CD4-positive, alpha-beta T cell treated with Interleukin-6 for 4 hours (primary cell): ENCODE data around the gene MBD2.

ENCODE experiments used
- DNase-seq: peaks from one replicate; pipeline ENCODE4 v3.0.0-alpha.2; 2020; ENCODE audit warnings: mixed read lengths

MBD2 gene

DNA sequence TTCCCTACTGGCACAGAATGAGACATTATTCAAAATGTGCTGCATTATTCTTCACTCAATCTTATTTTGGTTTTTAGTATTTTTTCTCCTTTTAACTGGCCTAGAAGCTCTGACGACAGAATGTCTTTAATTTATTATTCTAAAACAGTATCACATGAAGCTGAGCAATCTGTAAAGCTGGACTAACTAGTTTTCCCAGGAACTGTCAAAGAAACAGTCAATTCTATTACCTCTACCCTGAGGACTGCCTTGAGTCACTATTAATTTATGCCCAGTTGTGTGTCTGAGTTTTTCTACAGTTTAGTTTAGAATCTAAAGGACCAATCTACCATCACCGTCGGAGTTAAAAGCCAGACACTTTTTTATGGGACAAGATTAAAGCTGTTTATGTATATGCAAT is 31.6 kb downstream of the MBD2 start:
- DNase-seq: no peak

DNA sequence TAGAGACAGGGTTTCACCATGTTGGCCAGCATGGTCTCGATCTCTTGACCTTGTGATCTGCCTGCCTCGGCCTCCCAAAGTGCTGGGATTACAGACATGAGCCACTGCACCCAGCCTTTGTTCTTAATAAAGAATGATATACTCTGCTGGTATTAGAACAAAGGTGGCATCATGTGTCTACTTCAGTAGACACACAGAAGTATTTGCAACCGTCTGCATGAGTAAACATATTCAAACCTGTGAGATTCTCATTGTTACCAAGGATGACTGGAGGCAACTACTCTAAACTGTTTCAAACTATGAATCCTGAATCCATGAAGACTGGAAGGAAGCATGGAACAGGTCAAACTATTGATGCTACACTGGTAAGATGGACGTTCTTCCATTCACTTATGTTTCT is 32.1 kb downstream of the MBD2 start:
- DNase-seq: no peak

DNA sequence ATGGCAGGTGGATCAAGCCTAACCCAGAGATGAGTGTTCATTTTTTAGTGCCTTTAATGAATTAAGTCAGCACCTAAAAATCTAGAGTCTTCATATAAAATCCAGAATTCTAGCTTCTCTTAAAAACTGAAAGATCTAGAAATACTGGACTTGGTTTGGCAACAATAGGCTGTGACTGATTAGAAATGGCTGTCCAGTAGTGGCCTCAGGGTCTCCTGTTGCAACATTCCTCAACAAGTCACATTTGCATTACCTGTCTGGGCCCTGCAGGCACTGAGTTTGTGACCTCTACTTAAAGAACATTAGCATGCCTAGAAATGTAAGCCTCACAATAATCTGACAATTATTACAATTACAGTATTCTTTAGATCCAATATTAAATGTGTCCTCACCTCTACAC is 33.1 kb downstream of the MBD2 start:
- no peak for DNase-seq

DNA sequence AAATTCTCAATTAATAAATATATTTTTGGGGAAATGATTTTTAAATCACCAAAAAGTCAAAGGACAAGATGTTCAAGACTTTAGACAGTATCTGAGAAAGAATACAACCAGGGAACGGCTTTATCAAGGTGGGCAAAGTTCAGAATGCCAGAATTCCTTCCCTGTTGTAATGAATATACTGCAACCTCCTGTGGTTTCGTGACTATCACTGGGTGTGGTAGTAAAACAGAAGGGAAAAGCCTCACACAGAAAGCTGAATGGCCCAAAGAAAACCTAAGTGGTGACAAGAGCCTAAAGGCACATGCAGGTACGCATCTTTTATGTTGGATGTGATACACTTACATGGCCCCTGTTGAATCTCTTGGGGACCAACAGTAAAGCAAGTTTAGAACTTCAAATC is 37.1 kb downstream of the MBD2 start:
- no peak for DNase-seq

DNA sequence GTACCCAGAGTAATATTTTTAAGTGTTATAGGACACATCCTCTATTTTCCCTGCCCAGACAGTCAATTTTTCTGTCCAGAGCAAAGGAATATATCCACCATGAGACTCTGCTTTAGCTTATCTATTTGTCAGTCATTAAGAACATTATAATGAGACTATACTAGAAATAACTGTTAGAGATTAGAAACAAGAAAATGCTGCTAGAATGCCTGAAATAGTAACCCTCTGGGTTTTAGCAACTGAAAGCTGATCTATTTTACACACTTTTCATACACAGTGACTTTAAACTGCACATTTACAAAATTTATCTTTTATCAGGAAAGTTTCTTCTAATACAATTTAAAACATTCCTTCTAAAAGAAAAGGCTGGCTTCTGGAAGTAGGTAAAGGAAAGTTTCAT is 39.6 kb downstream of the MBD2 start:
- no peak for DNase-seq

DNA sequence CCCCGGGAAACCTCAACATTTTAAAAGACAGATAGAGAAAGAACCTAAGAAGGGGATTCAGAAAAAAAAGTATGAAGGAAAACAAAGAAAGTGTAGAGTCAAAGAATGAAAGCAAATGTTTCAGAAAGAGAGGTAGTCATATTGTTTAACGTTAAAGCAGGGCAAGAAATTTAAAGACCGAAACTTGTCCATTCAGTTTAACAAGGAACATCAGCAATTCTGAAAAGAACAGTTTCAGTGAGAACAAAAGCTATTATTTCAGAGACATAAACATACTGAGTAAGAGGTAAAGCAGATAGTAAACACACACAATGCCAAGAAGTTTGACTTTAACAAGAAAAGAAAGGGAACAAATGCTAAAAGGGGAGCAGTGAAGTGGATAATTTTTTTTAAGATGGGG is 41.1 kb downstream of the MBD2 start:
- no peak for DNase-seq

DNA sequence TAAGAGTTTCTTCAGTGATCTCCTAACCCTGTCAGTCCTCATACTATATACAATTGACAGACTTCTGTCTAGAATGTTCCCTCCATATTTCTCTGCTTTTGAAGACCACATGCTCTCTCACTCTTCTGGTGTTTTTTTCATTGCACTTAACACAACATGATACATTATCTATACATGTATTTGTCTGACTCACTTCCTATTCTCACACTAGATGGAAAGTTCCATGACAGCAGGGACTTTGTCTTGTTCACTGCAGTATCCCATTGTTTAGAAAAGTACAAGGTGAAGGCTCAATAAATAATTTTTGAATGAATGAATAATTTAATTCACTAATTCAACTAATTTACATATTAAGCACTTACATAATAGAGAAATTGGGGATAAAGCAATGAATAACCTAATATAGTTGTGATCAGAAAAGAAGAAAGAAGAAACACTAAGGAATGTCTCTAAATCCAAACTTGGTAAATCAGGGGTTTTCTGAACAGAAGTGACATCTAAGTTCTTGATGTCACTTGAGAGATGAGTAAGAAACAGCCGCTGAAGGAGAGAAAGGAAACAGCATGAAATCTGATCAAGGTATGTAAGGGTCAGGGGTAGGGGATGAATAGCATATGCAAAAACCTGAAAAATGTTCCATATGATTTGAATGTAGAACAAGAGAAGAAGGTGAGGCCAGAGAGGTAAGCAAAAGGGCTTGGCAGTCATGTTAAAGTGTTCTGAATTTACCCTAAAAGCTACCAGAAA is 42.4 kb downstream of the MBD2 start:
- no peak for DNase-seq

DNA sequence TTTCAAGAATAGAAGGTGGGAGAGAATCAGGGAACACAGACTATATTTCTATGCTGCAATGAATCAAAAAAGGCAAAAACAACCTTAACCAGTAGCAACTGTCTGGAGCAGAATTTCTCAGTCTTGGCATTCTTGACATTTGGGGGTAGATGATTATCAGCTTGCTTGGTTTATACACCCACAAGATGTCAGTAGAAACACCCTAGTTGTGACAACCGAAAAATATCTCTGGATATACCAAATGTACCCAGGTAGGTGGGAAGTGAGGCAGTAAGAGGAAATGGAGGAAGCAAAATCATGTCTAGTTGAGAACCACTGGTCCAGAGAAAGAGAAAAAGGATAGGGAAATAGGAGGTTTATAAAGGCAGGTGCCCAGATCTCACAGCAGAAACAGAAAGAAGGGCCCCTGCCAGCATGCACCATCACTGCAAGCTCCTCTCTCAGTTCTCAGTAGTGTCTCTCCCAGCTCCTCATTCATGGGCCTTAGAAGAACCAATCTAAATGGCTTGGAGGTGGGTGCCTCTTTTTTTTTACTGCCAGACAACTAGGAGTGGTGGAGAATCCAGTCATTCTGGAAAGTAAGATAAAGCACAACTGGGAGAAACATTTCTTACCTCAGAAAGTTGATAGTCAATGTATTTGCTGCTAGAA is 50.4 kb downstream of the MBD2 start:
- no peak for DNase-seq

DNA sequence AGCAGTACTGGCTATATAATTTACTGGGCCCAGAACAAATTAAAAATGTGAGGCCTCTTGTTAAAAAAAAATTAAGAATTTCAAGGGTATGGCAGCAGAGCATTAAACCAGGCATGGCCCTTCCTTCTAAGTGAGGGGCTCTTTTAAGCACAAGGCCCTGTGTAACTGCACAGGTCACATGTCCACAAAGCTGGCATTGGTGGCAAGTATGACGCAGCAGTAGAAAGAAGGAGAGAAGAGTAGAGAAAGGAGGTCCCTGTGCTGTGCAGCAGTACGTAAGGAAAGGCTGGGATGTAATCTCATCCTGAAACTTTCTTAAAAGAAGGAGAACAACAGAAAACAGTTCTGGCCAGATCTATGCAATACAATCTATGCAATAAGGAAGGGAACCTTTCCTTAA is 51.2 kb downstream of the MBD2 start:
- DNase-seq: no peak

DNA sequence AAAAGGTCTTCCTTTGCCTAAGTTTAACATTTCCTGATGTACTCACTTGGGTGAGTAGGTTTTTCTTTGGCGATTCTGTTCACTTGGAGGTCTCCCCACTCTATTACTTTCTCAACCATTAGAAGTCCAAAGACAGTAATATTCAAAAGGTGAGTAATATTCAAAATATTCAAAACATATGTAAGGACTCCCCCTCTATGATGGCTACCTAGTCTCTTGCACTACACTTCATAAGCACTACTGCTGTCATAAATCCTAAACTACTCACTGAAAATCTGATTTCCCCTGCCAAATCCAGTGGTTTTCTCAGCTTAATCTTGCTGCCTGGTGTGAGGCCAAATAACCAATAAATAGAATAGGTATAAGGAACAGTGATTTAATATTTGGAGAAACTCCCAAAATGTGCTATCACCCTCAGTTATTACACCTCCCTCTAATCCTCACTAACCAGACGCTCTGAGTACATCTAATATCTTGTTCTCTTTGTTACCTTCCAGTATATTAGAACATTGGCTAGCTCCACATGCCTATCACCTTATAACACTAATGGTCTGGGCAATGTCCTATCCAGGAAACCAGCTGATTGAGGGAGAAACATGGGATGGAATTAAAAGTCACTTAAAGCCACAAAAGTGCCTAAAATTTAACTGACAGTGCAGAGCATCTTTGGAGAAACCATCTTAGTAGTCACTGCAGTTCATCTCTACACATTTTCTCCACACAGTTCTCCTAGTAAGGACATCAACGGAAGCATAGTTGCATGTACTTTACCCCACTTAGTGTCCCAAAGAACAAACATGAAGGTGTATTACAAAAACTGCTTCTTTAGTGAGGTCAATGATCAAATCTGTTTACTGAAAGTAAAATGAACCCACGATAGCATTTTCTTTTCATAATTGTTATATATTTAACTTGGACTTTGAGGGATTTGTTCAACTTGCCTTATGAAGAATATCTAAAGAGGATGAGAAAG is 54.8 kb downstream of the MBD2 start:
- DNase-seq: no peak

DNA sequence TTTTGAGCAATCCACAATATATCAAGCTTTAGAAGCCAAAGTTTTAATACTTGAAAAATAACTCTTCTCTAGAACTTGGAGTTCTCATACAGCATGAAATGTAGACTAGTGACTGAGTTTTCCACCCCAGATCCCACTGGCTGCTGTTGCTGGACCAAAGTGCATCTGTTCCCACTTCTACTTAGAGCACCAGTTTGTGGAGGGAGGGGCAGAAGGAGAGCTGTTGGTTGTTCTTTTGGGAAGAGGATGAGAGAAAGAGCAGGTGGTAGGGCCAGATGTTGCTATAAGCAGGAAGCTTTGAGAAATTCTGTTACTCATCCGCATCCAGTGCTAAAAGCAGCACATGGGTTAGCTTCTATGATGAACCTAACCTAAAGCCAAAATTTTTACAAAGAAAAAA is 59.0 kb downstream of the MBD2 start:
- no peak for DNase-seq

DNA sequence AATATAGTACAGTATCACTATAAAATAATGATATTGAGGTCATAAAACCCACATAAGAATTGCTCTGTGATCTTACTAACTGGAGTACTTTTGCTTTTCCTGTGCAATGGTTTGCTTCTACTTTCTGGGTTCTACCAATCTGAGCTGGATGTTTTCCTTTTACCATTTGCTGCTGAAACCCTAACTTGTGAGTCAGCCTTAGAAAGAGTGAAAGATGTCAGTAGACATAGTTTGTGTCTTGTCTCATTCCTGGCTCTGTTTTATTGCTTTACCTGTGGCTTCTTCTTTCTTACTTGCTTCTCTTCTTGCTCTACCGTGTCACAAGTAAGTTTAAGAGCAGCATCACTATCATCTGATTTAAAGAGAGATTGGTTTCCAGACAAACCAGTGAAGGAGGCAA is 61.0 kb downstream of the MBD2 start:
- DNase-seq: no peak

DNA sequence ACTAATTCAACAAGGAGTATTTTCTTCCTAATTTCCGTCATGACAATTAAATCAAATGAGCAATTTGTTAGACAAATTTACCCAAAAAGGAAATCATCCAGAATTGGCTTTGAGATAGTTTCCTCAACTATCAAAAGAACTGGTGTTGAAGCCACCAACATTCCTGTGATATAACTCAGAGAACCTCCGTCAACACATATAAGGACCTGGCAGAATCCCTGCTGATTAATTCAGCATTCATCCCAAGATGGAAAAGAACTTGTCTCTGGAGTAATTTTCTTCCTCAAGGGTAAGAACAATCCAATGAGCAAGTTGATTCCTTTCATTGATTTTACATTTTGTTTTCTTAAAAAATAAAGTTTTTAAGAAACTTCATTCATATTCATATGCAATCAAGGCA is 62.0 kb downstream of the MBD2 start:
- no peak for DNase-seq

DNA sequence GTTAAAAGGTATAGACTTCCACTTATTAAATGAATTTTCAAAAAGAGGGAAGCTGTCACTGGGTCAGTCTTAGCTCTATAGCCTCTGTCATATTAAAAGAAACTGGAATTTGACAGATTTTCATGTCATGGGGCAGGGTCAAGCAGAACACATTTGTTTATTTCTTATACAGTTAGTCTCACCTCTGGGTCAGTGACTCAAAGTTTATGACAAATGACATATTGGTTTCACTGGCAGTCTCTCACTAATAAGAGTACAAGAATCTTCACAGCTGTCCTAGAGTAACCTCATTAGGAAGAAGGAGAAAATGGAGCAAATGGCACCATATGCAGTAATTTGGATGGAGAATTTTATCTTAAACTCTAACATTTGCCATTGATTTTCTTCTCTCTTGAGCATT is 63.2 kb downstream of the MBD2 start:
- no peak for DNase-seq

DNA sequence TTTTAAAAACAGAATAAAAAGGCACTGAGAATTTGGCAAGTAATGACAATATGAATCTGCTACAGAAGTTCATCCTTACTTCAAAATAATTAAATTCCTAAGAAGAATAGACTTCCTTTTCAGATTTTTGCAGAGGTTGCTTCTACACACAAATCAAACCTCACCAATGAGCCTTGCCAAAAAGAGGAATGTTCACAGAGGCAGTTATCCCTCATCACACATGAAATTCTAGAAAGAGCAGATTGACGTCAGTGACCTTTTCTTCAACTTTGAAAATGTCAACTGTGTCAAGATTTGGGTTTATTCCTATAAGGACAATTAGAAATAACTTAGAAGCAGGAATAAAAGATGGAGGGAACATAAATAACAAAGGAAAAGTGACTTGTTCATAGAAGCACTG is 64.6 kb downstream of the MBD2 start:
- DNase-seq: no peak

DNA sequence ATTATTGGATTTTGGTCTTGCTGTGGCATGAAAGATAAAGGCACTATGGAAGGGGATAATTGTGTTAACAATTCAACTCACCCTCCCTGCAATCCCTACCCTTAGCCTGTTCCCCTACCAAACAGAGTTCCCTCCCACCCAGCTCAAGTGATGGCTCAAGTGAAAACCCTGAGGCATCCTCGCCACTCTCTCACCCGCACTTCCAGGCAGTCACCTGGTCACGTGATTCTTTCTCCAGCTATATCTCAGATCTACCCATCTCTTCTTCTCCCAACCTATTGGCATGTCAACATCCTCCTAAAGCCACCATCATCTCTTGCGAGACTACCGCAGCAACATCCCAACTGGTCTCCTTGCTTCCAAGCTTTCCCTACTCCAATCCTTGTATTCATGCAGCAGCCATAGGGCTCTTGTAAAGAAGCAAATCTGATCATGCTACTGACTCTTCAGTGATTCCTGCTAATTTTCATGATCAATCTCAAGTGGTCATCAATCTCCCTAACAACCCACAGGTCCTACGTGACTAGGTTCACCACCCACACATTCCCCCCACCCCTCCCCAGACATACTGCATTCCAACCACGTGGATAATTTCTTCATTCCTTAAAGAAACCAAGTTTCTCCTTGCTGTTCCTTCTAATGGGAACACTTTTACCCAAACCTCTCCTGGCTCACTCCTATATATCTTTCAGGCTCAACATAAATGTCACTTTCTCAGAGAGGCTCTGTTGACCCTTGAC is 66.7 kb downstream of the MBD2 start:
- no peak for DNase-seq

DNA sequence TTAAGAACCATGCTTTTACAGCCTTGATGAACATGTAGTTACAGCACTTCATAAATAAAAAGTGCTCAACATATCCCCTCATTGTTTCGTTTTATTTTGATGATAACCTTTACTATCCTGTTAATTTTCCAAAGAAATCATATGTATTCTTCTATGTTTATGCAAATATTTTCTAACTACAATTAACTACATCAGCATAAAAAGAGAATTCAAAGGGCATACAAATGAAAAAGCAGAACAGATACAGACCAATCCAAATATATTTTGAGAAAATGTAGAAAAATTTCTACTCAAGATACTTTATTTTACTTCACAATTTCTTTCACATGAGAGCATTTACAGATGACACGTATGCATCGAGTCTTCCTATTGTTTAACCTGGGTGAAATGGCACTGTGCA is 69.1 kb downstream of the MBD2 start:
- DNase-seq: no peak

DNA sequence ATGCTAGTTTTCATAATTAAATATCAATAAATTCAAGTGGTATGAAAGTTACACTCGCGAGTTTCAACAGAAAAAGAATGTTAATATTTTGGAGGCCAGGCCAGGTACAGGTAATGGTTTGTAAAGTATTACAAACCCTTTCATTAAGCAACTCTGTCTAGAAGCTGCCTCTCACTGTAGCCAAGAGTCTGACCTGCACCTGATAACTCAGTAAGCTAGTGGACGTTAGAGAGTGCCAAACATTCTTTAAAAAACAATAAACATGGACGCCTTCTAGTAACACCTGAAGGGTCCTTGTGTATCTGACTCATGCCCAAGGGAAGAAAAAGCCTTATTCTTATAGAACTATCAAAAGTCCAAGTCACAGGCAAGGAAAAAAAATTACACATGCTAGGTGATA is 70.2 kb downstream of the MBD2 start:
- DNase-seq: no peak

DNA sequence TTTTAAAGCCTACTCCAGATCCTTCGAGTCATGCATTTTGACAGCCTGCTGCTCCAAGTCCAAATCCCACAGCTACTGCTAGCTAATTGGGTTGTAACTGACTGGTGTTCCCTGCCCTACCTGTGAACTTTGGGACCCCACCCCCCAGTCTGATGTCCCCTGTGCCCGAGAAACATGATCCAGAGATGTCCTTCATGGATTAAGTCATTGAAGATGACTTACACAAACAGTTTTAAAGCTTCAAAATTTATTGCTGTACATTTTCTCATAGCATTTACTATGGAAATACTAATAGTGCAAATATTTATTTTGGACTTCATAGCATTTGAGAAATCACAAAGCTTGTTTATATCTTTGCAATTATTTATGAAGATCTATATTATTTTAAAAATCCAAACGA is 73.1 kb downstream of the MBD2 start:
- DNase-seq: no peak

DNA sequence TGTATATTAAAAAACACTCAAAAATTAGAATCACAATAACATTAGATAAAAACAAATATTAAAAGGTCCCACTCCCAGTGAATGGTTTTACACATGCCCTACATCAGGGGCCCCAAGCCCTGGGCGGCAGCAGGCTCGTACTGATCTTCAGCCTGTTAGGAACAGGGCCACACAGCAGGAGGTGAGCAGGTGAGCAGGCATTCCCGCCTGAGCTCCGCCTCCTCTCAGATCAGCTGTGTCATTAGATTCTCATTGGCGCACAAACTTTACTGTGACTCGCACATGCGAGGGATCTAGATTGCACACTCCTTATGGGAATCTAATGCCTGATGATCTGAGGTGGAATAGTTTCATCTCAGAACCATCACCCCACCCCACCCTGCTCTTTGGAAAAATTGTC is 74.2 kb downstream of the MBD2 start:
- no peak for DNase-seq

DNA sequence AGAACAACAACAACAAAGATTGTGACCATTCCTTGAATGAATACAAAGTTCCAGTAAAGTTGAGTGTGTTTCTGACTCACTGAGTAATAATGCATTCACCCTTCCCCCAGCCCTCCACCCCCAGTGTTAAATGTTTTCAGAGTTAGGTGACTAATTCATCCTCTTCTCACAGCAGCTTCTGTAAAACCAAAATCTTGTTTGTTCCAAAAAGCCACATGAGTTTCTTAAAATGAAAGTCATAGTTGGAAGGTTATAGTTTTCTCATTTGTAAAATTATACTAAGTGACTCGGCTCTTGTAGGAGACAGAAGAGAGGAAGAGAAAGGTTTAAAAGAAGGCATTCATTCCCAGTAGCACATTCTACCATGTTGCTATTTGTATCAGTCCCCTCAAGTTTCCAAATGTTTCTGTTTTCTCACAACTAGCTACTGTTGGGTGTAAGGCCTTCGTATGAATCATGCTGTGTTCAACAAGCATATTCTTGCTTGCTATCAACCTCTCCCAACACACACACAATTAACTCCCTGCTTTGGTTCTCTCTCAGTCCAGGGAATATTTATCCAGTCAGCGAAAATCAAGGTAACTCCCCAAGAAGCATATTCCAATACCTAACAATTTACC is 75.3 kb downstream of the MBD2 start:
- peak; percentile 53 for DNase-seq

DNA sequence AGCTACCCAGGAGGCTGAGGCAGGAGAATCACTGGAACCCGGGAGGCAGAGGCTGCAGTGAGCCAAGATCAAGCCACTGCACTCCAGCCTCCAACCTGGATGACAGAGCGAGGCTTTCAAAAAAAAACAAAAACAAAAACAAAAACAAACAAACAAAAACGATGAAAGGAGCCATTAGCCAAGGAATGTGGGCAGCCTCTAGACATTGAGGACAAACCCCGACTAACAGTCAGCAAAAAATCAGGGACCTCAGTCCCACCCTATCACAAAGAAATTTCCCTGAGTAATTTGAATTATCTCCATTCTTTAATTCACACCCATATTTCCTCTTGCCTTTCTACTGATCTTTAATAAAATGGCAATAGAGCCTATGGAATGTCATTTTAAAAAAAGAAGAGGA is 75.8 kb downstream of the MBD2 start:
- DNase-seq: no peak

DNA sequence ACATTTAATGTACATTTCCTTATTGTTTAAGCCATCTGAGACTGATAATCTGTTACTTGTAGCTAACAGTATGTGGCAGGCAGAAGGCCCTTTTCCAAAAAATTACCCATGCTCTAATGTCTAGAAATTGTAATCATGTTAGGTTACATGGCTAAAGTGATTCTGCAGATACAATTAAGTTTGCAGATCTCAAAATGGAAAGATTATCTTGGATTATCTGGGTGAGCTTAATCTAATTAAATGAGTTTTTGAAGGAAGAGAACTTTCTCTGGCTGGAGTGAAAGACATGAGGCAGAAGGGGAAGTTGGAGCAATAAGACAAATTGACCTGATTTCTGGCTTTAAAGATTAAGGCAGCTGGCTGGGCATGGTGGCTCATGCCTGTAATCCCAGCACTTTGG is 76.3 kb downstream of the MBD2 start:
- DNase-seq: no peak
